Measurements from ENCODE around the gene TMEM255A.
A peak's percentile ranks its signal among the peaks of the same experiment; 100 is the strongest.

TMEM255A gene

GRCh38 chrX:120269373-120270035, 41.8 kb downstream of the TMEM255A start:
- DNase-seq (ENCODE audit: low read depth in 2 of 2) = no peak

DNA sequence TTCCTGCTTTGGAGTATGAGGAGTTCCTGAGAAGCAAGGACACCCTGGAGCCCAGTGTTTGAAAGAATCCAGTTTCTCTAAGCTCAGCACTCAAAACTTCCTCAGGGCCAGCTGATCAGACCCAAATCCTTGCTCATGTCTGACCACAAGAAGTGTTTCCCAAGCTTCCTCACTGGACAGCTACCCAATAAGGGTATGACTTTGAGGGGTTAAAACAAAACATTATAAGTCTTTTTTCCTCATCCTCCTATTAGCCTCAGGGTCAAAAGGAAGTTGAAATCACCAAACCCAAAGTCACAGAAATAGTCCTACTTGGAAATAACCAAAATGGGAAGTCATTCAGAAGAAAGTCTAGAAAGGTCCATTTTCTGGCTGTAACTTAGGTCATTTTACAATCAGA, 46.9 kb downstream of the TMEM255A start:
- no peak for DNase-seq (ENCODE audit: low read depth in 2 of 2)

DNA sequence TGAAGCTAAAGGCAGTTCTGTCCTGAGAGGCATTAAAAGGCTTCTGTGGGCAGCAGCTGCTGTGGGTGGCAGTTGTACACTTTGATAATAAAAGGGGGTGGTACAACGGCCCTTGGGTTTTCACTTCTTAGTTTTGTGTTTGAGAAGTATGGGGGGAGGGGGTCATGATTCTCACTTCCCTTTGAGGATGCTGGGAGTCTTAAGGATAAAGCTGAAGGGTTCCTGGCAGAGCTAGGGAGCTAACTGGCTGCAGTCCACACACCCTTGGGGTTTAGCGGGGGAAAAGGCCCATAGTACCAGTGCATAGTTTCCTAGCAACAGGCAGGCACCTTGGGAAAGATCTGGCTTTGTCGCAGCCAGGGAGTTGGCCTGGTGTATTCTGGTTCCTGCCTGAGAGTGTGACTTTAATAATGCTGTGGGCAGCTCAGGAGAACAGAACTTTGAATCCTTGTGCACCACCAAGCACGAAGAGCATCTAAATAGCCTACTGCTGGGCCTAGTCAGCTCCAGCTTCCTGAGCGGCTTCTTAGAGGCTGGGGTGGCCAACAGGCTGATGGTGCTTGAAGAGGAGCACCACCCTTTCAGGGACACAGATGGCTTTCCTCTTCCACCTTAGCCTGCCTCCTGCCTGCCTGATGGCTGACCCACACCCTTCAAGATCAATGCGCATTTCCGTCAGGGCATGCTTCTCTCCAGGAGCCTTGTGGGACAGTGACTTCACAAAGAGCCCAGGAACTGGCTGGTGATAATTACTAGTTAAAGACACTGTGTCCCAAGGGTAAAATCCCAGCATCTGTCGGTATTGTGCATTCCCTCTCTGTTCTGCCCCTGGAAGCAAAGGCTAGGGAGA, 48.2 kb downstream of the TMEM255A start:
- DNase-seq (ENCODE audit: low read depth in 2 of 2) = no peak

DNA sequence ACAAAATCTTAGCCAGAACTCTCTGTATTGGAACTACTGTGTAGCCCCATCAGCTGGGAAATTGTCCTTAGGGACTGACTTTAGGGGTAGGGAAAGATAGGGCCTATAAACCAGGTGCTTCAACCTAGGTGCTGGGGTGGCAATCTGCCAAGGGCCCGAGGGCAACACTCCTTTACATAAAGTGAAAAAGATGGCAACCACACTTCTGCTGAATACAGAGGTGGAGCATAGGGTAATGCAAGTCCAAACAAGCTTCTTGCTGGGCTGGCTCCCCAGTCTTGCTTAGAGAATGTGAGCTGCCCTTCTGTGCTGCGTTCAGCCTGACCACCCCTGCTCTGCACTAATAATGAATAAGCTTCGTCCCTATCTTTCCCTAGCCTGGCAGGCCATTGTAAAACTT, 50.9 kb downstream of the TMEM255A start:
- no peak for DNase-seq (ENCODE audit: low read depth in 2 of 2)

DNA sequence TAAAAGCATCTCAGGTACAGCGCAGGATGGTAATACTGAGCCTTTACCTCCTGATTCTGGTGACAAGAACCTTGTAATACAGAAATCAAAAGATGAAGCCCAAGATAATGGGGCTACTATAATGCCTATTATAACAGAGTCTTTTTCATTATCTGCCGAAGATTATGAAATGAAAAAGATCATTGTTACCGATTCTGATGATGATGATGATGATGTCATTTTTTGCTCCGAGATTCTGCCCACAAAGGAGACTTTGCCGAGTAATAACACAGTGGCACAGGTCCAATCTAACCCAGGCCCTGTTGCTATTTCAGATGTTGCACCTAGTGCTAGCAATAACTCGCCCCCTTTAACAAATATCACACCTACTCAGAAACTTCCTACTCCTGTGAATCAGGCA, 57.5 kb downstream of the TMEM255A start:
- DNase-seq (ENCODE audit: low read depth in 2 of 2) = no peak

GRCh38 chrX:120251471-120252011, 59.7 kb downstream of the TMEM255A start:
- peak in 1 of 2 donors; percentile 1 for DNase-seq (ENCODE audit: low read depth in 2 of 2)

DNA sequence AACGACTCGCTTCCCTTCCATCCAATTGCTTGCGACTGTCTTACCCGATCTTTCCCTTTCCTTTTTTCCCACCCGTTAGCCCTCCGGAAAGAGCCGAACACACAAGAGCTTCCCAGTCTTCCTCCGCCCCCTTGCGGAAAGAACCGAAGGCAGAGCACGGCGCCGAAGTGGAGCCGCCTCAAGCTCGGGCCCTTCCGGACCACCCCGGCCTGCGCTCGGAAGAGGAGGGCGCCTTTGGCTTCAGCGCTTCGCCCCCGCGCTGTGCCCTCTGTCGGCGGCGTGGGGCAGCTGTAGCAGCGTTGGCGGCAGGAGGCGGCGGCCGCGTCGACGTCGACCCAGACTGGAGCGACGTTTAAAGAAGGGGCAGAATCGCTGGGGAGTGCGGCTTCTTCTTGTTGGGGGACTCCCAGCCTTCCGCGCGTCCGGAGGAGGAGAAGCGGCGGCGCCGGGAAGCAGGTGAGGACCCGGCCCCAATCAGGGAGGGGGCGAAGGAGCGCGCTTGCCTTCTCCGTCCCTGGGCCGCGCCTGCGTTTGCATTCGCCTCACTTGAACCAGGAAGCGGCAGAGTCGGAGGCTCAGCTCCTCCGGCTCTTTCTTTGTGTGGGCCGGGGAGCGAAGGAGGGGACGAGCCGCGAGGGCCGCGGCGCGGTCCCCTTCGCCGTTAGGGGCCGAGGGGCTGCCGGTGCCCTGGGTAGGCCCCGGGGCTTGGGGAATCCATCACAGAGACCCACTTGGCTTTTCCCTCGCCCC, 60.6 kb downstream of the TMEM255A start, which contains the start of gene ZBTB33:
Gene ZBTB33, plus strand, starts transcription at position 291 of the 750 bp plus-strand sequence. CDS start 2,604 bp downstream, outside the sequence.
- peak; percentile 72 to 74 for DNase-seq (ENCODE audit: low read depth in 2 of 2)

- DNase-seq (ENCODE audit: low read depth in 2 of 2) = peak; percentile 30 to 35
Measured at GRCh38 chrX:120244735-120245498, 66.3 kb downstream of the TMEM255A start.

GRCh38 chrX:120244395-120244734, 66.9 kb downstream of the TMEM255A start:
- no peak for DNase-seq (ENCODE audit: low read depth in 2 of 2)

GRCh38 chrX:120242813-120243212, 68.4 kb downstream of the TMEM255A start:
- no peak for DNase-seq (ENCODE audit: low read depth in 2 of 2)

GRCh38 chrX:120238933-120239332, 72.3 kb downstream of the TMEM255A start:
- DNase-seq (ENCODE audit: low read depth in 2 of 2) = no peak

DNA sequence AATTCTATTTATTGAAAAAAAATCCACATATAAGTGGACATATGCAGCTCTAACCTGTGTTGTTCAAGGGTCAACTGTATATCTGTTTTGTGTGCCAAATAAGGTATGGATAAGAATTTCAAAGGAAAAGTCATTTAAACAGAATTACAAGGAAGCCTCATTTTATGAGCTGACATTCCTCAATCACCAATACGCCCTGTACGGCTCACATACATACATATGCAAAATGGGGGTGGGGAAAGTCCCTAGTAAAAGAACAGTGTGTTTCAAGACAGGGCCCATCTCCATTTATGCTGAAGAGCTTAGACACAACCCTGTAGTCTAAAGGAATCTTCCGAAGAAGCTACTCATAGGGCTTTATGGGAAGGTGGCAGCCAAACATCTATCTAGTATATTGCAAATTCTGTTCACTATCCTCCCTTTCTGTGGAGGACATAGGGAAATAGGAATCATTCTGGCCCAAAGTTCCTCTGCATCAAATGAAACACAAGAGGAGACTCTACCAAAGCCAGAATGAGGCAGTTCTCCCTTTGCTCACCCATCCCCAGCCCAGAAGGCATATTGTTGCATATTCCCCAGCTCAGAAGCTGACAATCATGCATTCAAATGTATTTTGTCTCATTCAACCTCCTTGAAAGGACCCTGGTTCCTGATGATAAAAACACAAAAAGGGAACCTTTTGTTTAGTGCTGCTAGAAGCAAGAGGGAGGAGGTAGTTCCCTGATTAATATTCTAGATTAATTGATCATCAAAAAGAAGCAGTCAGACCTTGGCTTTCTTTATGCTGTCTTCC, 74.4 kb downstream of the TMEM255A start:
- DNase-seq (ENCODE audit: low read depth in 2 of 2) = no peak

GRCh38 chrX:120235284-120235683, 76.0 kb downstream of the TMEM255A start:
- DNase-seq (ENCODE audit: low read depth in 2 of 2) = no peak

DNA sequence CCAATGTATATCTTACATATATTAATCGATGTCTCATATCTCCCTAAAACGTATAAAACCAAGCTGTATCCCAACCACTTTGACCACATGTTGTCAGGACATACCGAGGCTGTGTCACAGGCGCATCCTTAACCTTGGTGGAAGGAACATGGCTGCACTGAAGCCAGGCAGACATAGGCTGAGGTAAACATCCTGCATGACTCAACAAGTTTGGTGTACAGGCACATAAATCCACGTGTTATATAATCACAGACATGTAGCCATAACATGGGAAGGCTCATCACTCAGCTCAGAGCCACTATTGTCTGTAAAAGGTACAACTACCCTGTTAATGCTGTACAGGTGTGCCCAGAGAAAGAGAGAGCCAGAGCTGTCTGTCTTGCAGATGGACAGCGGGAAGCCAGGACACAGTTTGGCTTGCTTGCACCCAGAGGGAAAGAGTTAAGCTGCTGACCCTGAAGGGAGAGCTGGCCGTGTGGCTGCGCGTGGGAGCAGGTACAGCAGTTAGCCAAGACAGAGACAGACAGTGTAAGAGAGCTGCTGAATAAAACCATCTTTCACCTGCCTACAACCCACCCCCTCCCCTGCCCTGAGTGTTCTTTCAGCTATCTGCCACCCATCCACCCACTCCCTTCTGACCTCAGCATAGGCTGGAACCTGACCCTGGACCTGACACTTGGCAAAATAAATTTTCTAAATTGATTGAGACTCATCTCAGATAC, 82.9 kb downstream of the TMEM255A start:
- no peak for DNase-seq (ENCODE audit: low read depth in 2 of 2)

- no peak for DNase-seq (ENCODE audit: low read depth in 2 of 2)
Measured at GRCh38 chrX:120224388-120224787, 86.9 kb downstream of the TMEM255A start.

DNA sequence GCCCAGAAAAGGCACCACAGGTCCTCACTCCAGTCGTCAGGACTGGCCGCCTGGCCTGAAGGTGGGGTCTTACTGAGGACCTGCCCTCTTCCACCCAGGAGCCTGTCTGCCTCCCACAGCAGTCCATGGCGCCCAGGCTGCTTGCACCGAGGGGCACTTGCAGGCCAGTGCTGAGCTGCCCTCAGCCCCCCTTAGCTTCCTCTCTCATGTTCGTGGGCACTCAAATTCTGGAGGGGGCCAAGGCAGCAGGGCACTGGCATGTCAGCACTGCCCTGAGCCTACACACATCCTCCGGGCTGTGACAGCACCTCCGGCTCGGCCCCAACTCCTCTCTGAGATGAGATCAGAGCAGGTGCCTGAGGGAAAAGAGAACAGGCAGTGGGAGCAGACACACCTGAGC, 87.9 kb downstream of the TMEM255A start:
- no peak for DNase-seq (ENCODE audit: low read depth in 2 of 2)

DNA sequence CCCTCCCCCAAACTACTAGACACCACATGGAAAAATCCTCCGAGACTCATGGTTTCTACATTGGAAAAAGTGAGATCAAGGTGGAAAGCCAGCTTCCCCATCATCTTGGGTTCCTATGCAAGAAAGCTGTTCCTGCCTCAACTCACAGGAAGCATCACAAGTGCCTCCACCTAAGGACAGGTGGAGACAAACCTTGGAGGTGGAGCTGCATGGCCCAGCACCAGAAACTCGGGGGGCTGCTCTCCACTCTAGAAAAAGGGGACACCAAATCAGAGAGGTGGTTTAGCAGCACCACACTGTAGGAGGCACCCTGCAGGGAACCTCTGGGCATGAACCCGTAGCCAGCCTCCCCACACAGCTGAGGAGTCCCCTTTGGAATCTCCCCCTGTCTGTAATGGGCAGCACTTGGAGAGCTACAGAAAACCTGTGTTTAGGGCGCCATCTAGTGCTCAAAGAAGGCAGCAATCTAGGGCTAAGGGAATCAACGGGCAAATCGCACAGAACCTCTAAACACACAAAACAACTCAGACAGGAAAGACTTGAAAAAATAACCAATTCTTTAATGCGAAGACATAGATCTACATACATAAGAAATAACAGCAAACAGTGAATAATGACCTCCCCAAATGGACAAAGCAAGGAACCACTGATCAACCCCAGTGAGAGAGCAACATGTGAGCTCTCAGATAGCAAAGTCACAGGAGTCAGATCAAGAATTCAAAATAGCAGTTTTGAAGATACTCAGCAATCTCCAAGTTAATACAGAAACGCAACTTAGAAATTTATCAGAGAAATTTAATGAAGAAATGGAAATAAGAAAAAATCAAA, 97.6 kb downstream of the TMEM255A start:
- DNase-seq (ENCODE audit: low read depth in 2 of 2) = peak; percentile 15 to 31
